HL-60 (cell line): Measurements from ENCODE around the gene SLC8B1.

ENCODE experiments used
- GABPA ChIP-seq: IDR thresholded peaks from 2 replicates; pipeline ENCODE4 v1.6.1; 2012; ENCODE audit warnings: low read depth
- POLR2AphosphoS5 ChIP-seq: IDR thresholded peaks from 2 replicates; pipeline ENCODE4 v1.6.1; 2012; ENCODE audit warnings: low read depth
- SPI1 ChIP-seq: IDR thresholded peaks from 2 replicates; pipeline ENCODE4 v1.6.1; 2012; ENCODE audit warnings: low read depth, mild to moderate bottlenecking, borderline replicate concordance
- TF ChIP-seq, protein P1 (sequence below): IDR thresholded peaks from one replicate; pipeline ENCODE4 v1.5.1; 2011; ENCODE audit warnings: low read length, control low read depth, inconsistent platforms; ENCODE audit not compliant: insufficient read depth

DNA sequence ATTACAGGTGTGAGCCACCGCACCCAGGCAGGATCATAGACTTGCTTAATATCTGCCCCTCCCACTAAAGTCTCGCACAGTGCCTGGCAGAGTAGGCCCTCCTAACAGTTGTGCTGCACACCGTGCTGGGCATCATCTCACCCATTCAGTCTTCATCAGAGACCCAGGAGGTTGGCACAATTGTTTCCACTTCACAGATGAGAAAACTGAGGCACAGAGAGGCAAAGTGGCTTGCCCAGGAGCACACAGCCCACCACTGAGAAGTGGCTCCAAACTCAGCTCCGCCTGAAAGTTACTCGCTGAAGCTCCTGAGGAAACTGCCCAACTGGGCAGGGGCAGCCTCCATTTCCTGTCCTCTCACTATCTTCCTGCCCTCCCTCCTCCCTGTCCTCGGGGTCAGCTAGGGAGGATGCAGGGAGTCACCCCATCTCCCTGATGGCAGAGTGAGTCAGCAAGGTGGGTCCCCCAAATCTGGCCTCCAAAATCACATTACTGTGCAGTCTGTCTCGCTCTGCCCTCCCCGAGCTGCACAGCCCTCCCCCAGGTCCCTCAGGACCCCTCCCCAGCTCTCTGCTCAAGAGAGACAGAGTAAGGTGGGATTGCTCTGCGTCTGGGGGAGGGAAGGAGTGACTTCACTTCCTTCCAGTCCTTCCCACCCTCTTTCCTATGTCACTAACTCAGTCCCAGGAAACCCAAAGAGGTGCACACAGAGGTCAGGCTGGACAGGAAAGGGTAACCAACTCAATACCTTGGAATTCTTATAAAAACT, 5.7 kb downstream of the SLC8B1 start:
- TF ChIP-seq, protein P1, sequence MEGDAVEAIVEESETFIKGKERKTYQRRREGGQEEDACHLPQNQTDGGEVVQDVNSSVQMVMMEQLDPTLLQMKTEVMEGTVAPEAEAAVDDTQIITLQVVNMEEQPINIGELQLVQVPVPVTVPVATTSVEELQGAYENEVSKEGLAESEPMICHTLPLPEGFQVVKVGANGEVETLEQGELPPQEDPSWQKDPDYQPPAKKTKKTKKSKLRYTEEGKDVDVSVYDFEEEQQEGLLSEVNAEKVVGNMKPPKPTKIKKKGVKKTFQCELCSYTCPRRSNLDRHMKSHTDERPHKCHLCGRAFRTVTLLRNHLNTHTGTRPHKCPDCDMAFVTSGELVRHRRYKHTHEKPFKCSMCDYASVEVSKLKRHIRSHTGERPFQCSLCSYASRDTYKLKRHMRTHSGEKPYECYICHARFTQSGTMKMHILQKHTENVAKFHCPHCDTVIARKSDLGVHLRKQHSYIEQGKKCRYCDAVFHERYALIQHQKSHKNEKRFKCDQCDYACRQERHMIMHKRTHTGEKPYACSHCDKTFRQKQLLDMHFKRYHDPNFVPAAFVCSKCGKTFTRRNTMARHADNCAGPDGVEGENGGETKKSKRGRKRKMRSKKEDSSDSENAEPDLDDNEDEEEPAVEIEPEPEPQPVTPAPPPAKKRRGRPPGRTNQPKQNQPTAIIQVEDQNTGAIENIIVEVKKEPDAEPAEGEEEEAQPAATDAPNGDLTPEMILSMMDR = no peak
- TF ChIP-seq GABPA (no peak), POLR2AphosphoS5 (no peak), SPI1 (no peak)
